Transverse colon (tissue), 4 donors: ENCODE results near the gene SLC24A4. TPM values are rescaled to one million over a fixed set of nuclear protein-coding genes. Genes with fewer than 3 reads are reported as not detected.

ENCODE experiments used
- DNase-seq: peaks from one replicate; pipeline ENCODE4 v3.0.0-alpha.2; 2019
- H3K27ac ChIP-seq, 4 donors: fragments of 200-600 bp; sonication (generic); 2 replicates each; pipeline ENCODE4 v1.5.1; 2016 to 2018; ENCODE audit warnings: inconsistent platforms in 4 of 4
- H3K27me3 ChIP-seq: fragments of 200-600 bp; sonication (generic); 2 replicates; pipeline ENCODE4 v1.5.1; 2017; ENCODE audit warnings: inconsistent platforms
- H3K36me3 ChIP-seq, 4 donors: fragments of 200-600 bp; sonication (generic); 2 replicates each; pipeline ENCODE4 v1.5.1; 2017 to 2019; ENCODE audit warnings: inconsistent platforms in 4 of 4
- H3K4me1 ChIP-seq, 4 donors: fragments of 200-600 bp; sonication (generic); 2 replicates each; pipeline ENCODE4 v1.5.1; 2017 to 2020; ENCODE audit warnings: inconsistent platforms in 4 of 4
- H3K4me3 ChIP-seq, 4 donors: fragments of 200-600 bp; sonication (generic); 1 replicate in 1 of 4; 2 replicates in 3 of 4; pipeline versions ENCODE4 v1.5.1 to v1.6.1; 2017 to 2019; ENCODE audit warnings: inconsistent platforms in 4 of 4
- H3K9me3 ChIP-seq, 2 donors: fragments of 200-600 bp; sonication (generic); 2 replicates each; pipeline ENCODE4 v1.5.1; 2017 to 2019; ENCODE audit warnings: inconsistent platforms in 2 of 2
- EP300 ChIP-seq: sonication (generic); formaldehyde crosslinking; IDR thresholded peaks from one replicate; pipeline ENCODE4 v1.6.1; 2017; ENCODE audit warnings: antibody characterized with exemption, low read depth
- POLR2A ChIP-seq: fragments of 450-650 bp; IDR thresholded peaks from one replicate; pipeline ENCODE4 v1.6.1; 2016; ENCODE audit warnings: antibody characterized with exemption, mild to moderate bottlenecking, moderate library complexity
- POLR2AphosphoS5 ChIP-seq, 3 donors: sonication (generic); formaldehyde crosslinking; IDR thresholded peaks; one replicate each; pipeline ENCODE4 v1.6.1; 2016; ENCODE audit warnings: antibody characterized with exemption in 3 of 3
- WGBS, 2 donors: methylation state at CpG; one replicate each; pipeline ENCODE4 v1.1.5; 2018; ENCODE audit warnings: low coverage in 1 of 2; 5-methylcytosine and 5-hydroxymethylcytosine counted together
- in situ Hi-C, 4 donors: fragments of 200-750 bp; cut with MboI; loops; one replicate each; pipeline versions ENCODE4 v1.15.0 to v1.15.1; 2017; ENCODE audit warnings: low sequenced_read_pairs in 3 of 4, low pct_ligation_motif_present in 1 of 4, low pct_unique_long_range_greater_than_20kb in 1 of 4
- intact Hi-C: fragments of 100-400 bp; cut with DNase I; formaldehyde crosslinking; loops from one replicate; pipeline ENCODE4 v1.15.1; 2023; ENCODE audit warnings: low total_unique reads
- total RNA-seq, 4 donors: library from RNA; depleted of rRNA; stranded (reverse); fragments of >200 nt; gene quantifications; one replicate each; pipeline ENCODE4 v1.1.0, GENCODE V29; 2016
- TF ChIP-seq, protein P1 (sequence below), 5 experiments: fragments of 200-600 bp in 3 of 5; fragments of 450-650 bp in 2 of 5; sonication (generic) in 3 of 5; IDR thresholded peaks; 1 replicate in 2 of 5; 2 replicates in 3 of 5; pipeline ENCODE4 v1.5.1; 2016 to 2017; ENCODE audit warnings: antibody characterized with exemption in 5 of 5, inconsistent platforms in 3 of 5, mild to moderate bottlenecking in 2 of 5, moderate library complexity in 1 of 5

SLC24A4 gene
- total RNA-seq, 4 donors from 2014 or later = 0.27 to 0.48 TPM; not detected in 2

DNA sequence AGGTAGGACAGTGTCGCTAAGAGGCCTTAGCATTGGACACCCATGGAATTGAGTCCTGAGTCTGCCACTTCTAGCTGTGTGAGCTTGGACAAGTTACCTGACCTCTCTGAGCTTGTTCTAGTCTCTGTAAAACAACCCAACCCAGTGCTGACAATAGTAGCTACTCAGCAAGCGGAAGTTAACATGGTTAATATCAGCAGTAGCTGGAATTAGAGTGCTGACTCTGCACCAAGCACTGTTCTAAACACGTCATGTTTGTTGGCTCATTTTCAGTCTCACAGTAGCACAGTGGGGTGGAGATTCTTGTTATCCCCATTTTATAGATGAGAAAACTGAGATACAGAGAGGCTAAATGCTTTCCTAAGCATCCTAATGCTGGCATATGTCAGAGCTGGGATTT, 143.1 kb downstream of the SLC24A4 start:
- no peak overlapping the region for H3K4me3 ChIP-seq
- H3K27ac ChIP-seq = no peak overlapping the region
- H3K9me3 ChIP-seq = no peaks in the 10 kb centered on the region
- no peaks in the 10 kb centered on the region for H3K36me3 ChIP-seq
- DNase-seq = no peak
- intact Hi-C loops (no loop called here), in situ Hi-C loops (loop anchor here in 1 of 4 donors (25.0 kb wide), 1 partner anchor 329 kb away; no protein-coding TSS in a partner anchor)
- no peaks in the 10 kb centered on the region for H3K27me3 ChIP-seq
- WGBS, 2 donors = 83 to 86% methylated on average over 1 to 3 of the region's 3 CpGs
- H3K4me1 ChIP-seq = peaks cover 0 to 3% (median 0%) of the 10 kb centered on the region in 4 donors
- TF ChIP-seq, protein P1, sequence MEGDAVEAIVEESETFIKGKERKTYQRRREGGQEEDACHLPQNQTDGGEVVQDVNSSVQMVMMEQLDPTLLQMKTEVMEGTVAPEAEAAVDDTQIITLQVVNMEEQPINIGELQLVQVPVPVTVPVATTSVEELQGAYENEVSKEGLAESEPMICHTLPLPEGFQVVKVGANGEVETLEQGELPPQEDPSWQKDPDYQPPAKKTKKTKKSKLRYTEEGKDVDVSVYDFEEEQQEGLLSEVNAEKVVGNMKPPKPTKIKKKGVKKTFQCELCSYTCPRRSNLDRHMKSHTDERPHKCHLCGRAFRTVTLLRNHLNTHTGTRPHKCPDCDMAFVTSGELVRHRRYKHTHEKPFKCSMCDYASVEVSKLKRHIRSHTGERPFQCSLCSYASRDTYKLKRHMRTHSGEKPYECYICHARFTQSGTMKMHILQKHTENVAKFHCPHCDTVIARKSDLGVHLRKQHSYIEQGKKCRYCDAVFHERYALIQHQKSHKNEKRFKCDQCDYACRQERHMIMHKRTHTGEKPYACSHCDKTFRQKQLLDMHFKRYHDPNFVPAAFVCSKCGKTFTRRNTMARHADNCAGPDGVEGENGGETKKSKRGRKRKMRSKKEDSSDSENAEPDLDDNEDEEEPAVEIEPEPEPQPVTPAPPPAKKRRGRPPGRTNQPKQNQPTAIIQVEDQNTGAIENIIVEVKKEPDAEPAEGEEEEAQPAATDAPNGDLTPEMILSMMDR (IDR thresholded peaks at IDR 0.05) = no peak
- TF ChIP-seq POLR2A (no peak), POLR2AphosphoS5 (IDR thresholded peaks at IDR 0.05) (no peak), EP300 (no peak)

GRCh38 chr14:92469515-92469914, 146.6 kb downstream of the SLC24A4 start:
- in situ Hi-C loops = loop anchor here in 1 of 4 donors (25.0 kb wide), 1 partner anchor 332 kb away; no protein-coding TSS in a partner anchor
- WGBS, 2 donors = 82 to 94% methylated on average over 2 of the region's 2 CpGs
- H3K27ac ChIP-seq = no peak overlapping the region

GRCh38 chr14:92470215-92470614, 147.2 kb downstream of the SLC24A4 start:
- intact Hi-C loops = no loop called here
- H3K4me1 ChIP-seq = peaks cover 0 to 9% (median 0%) of the 10 kb centered on the region in 4 donors
- WGBS, 2 donors = 97 to 100% methylated on average over 1 to 3 of the region's 3 CpGs

More at GRCh38 chr14:92469515-92469914, 146.6 kb downstream of the SLC24A4 start:
- intact Hi-C loops = no loop called here
- no peaks in the 10 kb centered on the region for H3K9me3 ChIP-seq
- TF ChIP-seq EP300 (no peak), POLR2AphosphoS5 (IDR thresholded peaks at IDR 0.05) (no peak), POLR2A (no peak)
- TF ChIP-seq, protein P1 (IDR thresholded peaks at IDR 0.05) = no peak
- no peak for DNase-seq
- no peaks in the 10 kb centered on the region for H3K36me3 ChIP-seq
- no peak overlapping the region for H3K4me3 ChIP-seq
- peaks cover 0 to 9% (median 0%) of the 10 kb centered on the region in 4 donors for H3K4me1 ChIP-seq
- H3K27me3 ChIP-seq = no peaks in the 10 kb centered on the region

DNA sequence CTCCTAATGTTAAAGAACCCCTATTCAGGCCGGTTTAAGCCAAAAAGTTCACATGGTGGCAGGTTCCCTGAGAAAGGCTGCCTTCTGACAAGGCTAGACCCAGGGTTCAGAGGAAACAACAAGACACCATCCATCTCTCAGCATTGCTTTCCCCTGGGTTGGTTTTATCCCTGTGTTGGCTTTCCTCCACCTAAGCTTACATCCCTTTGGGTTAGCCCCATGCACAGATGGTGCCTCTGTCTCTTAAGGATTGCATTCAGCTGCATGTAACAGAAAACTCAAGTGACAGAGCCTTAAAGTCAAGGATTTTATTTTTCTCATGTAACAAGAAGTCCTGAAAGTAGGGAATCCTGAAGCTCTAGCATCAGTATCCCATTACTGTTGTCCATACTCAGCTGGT, 147.8 kb downstream of the SLC24A4 start:
- Histone ChIP-seq H3K4me1 (peaks cover 0 to 9% (median 0%) of the 10 kb centered on the region in 4 donors), H3K27me3 (no peaks in the 10 kb centered on the region), H3K27ac (no peak overlapping the region), H3K4me3 (no peak overlapping the region), H3K9me3 (no peaks in the 10 kb centered on the region), H3K36me3 (no peaks in the 10 kb centered on the region)
- intact Hi-C loops = no loop called here
- 100% methylated on average over 1 of the region's 1 CpG; no CpG with 5 or more reads in 1 of the 2 donors for WGBS, 2 donors
- in situ Hi-C loops = loop anchor here in 1 of 4 donors (25.0 kb wide), 1 partner anchor 334 kb away; no protein-coding TSS in a partner anchor
- DNase-seq = no peak
- TF ChIP-seq POLR2A (no peak), EP300 (no peak)

More at GRCh38 chr14:92470215-92470614, 147.2 kb downstream of the SLC24A4 start:
- no peaks in the 10 kb centered on the region for H3K9me3 ChIP-seq
- H3K27ac ChIP-seq = no peak overlapping the region
- no peak for DNase-seq
- H3K36me3 ChIP-seq = no peaks in the 10 kb centered on the region
- TF ChIP-seq POLR2AphosphoS5 (IDR thresholded peaks at IDR 0.05) = no peak
- TF ChIP-seq EP300 = no peak
- TF ChIP-seq, protein P1 (IDR thresholded peaks at IDR 0.05) = no peak
- no peak for TF ChIP-seq POLR2A
- H3K4me3 ChIP-seq = no peak overlapping the region
- H3K27me3 ChIP-seq = no peaks in the 10 kb centered on the region
- in situ Hi-C loops = loop anchor here in 1 of 4 donors (25.0 kb wide), 1 partner anchor 333 kb away; no protein-coding TSS in a partner anchor
